Neuronal stem cell (in vitro differentiated cells): ENCODE data around the gene CHST14.
A peak's percentile ranks its signal among the peaks of the same experiment; 100 is the strongest.

Experiments used
- DNase-seq: peaks from one replicate; pipeline ENCODE4 v3.0.0-alpha.2; 2013; ENCODE audit warnings: low spot score
- H2AFZ ChIP-seq: one replicate; pipeline ENCODE4 v1.6.1; 2013; ENCODE audit warnings: mild to moderate bottlenecking, low read length, inconsistent platforms
- H2AK5ac ChIP-seq: 2 replicates; pipeline ENCODE4 v1.6.1; 2013; ENCODE audit warnings: low read depth, mild to moderate bottlenecking, inconsistent platforms, low read length, moderate library complexity, mixed read lengths
- H2BK120ac ChIP-seq: 2 replicates; pipeline ENCODE4 v1.6.1; 2013; ENCODE audit warnings: low read depth, mild to moderate bottlenecking, inconsistent platforms, low read length, moderate library complexity, mixed read lengths
- H2BK12ac ChIP-seq: one replicate; pipeline ENCODE4 v1.6.1; 2013; ENCODE audit warnings: low read length, inconsistent platforms
- H2BK15ac ChIP-seq: 2 replicates; pipeline ENCODE4 v1.6.1; 2013; ENCODE audit warnings: mild to moderate bottlenecking, low read length, inconsistent platforms, mixed read lengths
- H2BK5ac ChIP-seq: one replicate; pipeline ENCODE4 v1.6.1; 2013; ENCODE audit warnings: inconsistent platforms, mild to moderate bottlenecking, low read length, moderate library complexity
- H3K14ac ChIP-seq: one replicate; pipeline ENCODE4 v1.6.1; 2013; ENCODE audit warnings: low read length, inconsistent platforms
- H3K18ac ChIP-seq: 2 replicates; pipeline ENCODE4 v1.6.1; 2013; ENCODE audit warnings: low read length, inconsistent platforms
- H3K23ac ChIP-seq: 2 replicates; pipeline ENCODE4 v1.6.1; 2013; ENCODE audit warnings: low read depth, mild to moderate bottlenecking, mixed read lengths, low read length, inconsistent platforms; ENCODE audit not compliant: poor library complexity
- H3K27ac ChIP-seq: replicated peaks from 3 replicates; pipeline ENCODE4 v1.5.1; 2013; ENCODE audit warnings: low read length, inconsistent platforms
- H3K27me3 ChIP-seq, 3 experiments: 2 replicates each; pipeline ENCODE4 v1.6.1; 2013; ENCODE audit warnings: low read length in 3 of 3, mild to moderate bottlenecking in 2 of 3, inconsistent platforms in 1 of 3, low read depth in 1 of 3, mixed read lengths in 1 of 3, moderate library complexity in 1 of 3; ENCODE audit not compliant: control insufficient read depth in 3 of 3, insufficient read depth in 3 of 3
- H3K36me3 ChIP-seq, 2 donors: replicated peaks in 1 of 2; 2 replicates each; pipeline ENCODE4 v1.6.1; 2013; ENCODE audit warnings: low read length in 2 of 2; ENCODE audit not compliant: control insufficient read depth in 2 of 2, insufficient read depth in 2 of 2
- H3K4ac ChIP-seq: 2 replicates; pipeline ENCODE4 v1.6.1; 2013; ENCODE audit warnings: inconsistent platforms, mild to moderate bottlenecking, low read length, moderate library complexity
- H3K4me1 ChIP-seq, 2 donors: 1 replicate in 1 of 2; 2 replicates in 1 of 2; pipeline ENCODE4 v1.6.1; 2013; ENCODE audit warnings: low read length in 2 of 2, low read depth in 1 of 2; ENCODE audit not compliant: control insufficient read depth in 2 of 2, insufficient read depth in 1 of 2
- H3K4me2 ChIP-seq: one replicate; pipeline ENCODE4 v1.6.1; 2013; ENCODE audit warnings: mild to moderate bottlenecking, low read length, inconsistent platforms; ENCODE audit not compliant: insufficient read depth, poor library complexity, severe bottlenecking
- H3K4me3 ChIP-seq, 2 donors: 2 replicates each; pipeline ENCODE4 v1.5.1; 2013; ENCODE audit warnings: low read length in 2 of 2, mild to moderate bottlenecking in 2 of 2, inconsistent platforms in 1 of 2, moderate library complexity in 1 of 2
- H3K79me1 ChIP-seq: one replicate; pipeline ENCODE4 v1.6.1; 2013; ENCODE audit warnings: low read depth, mild to moderate bottlenecking, inconsistent platforms, low read length, moderate library complexity
- H3K9ac ChIP-seq: one replicate; pipeline ENCODE4 v1.6.1; 2013; ENCODE audit warnings: mild to moderate bottlenecking, low read depth, low read length, inconsistent platforms; ENCODE audit not compliant: poor library complexity
- H3K9me3 ChIP-seq, 2 donors: replicated peaks in 1 of 2; 2 replicates each; pipeline versions ENCODE3 to v1.6.1; 2013; ENCODE audit warnings: low read length in 2 of 2, mild to moderate bottlenecking in 2 of 2, inconsistent platforms in 1 of 2, low read depth in 1 of 2, mixed read lengths in 1 of 2, moderate library complexity in 1 of 2; ENCODE audit not compliant: control insufficient read depth in 2 of 2, insufficient read depth in 1 of 2
- H4K8ac ChIP-seq: one replicate; pipeline ENCODE4 v1.6.1; 2013; ENCODE audit warnings: low read depth, mild to moderate bottlenecking, inconsistent platforms, low read length, moderate library complexity
- H4K91ac ChIP-seq: one replicate; pipeline ENCODE4 v1.6.1; 2013; ENCODE audit warnings: low read length, low read depth, mild to moderate bottlenecking, inconsistent platforms; ENCODE audit not compliant: poor library complexity
- WGBS, 2 donors: extraction: QIAGEN DNeasy Blood & Tissue Kit; methylation state at CpG; one replicate each; pipeline ENCODE4 v1.1.7; 2013; ENCODE audit warnings: missing lambda C conversion rate in 2 of 2, mixed read lengths in 1 of 2; ENCODE audit not compliant: insufficient read length in 2 of 2, insufficient replicate concordance in 1 of 2; ENCODE audit errors: extremely low coverage in 2 of 2; 5-methylcytosine and 5-hydroxymethylcytosine counted together

CHST14 gene

DNA sequence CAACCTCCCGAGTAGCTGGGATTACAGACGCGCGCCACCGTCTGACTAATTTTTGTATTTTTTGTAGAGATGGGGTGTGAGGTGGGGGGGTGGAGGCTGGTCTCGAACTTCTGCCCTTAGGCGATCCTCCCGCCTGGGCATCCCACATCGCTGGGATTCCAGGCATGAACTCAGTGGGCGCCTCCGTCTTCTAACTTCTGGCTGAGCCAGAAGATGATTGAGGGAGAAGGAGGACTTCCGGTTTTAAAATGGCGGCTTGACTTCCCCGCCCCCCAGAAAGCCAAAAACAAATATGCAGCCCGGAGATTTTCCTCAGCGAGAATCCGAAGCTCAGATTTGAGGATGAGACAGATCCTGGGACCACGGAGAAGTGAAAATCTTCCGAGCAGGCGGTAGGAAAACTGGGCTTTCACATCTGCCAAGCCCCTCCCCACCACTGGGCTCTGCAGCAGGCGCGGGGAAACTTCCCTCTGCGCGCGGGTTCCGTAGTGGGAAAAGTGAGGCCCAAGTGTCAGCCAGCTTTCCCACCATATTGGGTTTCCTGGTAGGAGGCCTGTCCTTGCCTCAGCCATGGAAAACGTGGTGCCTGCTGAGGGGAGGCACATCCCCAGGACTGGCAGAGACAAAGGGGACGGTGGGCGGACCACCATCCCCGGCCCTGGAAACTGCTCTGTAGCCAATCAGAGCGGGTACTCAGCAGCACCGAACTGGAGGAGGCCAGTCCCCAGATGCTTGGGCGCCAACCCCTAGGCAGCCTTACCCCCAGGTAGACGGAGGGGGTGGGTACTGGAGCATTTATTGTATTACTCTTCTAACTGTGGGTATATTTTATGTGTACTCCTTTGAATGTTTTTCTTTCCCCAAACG, 17.3 kb downstream of the CHST14 start:
- no peak overlapping the region for H3K4me2 ChIP-seq
- no peaks in the 10 kb centered on the region for H3K36me3 ChIP-seq
- no peak overlapping the region for H4K8ac ChIP-seq
- no peak overlapping the region for H2AFZ ChIP-seq
- H3K18ac ChIP-seq: no peak overlapping the region
- H2BK15ac ChIP-seq: no peak overlapping the region
- no peaks in the 10 kb centered on the region for H3K79me1 ChIP-seq
- H4K91ac ChIP-seq: no peak overlapping the region
- peak overlapping the region; percentile 10 for H2BK12ac ChIP-seq
- H3K23ac ChIP-seq: peak overlapping the region; percentile 43
- no peak overlapping the region for H2AK5ac ChIP-seq
- no peak overlapping the region for H3K14ac ChIP-seq
- H2BK120ac ChIP-seq: no peak overlapping the region
- no peak overlapping the region for H3K27ac ChIP-seq
- DNase-seq: no peak
- no peak overlapping the region for H2BK5ac ChIP-seq
- H3K4me3 ChIP-seq: no peak overlapping the region
- no peak overlapping the region for H3K4ac ChIP-seq
- no CpG with 5 or more reads among the region's 35 CpGs for WGBS, 2 donors
- H3K9me3 ChIP-seq: no peaks in the 10 kb centered on the region
- no peaks in the 10 kb centered on the region for H3K27me3 ChIP-seq
- no peaks in the 10 kb centered on the region for H3K4me1 ChIP-seq
- H3K9ac ChIP-seq: no peak overlapping the region

DNA sequence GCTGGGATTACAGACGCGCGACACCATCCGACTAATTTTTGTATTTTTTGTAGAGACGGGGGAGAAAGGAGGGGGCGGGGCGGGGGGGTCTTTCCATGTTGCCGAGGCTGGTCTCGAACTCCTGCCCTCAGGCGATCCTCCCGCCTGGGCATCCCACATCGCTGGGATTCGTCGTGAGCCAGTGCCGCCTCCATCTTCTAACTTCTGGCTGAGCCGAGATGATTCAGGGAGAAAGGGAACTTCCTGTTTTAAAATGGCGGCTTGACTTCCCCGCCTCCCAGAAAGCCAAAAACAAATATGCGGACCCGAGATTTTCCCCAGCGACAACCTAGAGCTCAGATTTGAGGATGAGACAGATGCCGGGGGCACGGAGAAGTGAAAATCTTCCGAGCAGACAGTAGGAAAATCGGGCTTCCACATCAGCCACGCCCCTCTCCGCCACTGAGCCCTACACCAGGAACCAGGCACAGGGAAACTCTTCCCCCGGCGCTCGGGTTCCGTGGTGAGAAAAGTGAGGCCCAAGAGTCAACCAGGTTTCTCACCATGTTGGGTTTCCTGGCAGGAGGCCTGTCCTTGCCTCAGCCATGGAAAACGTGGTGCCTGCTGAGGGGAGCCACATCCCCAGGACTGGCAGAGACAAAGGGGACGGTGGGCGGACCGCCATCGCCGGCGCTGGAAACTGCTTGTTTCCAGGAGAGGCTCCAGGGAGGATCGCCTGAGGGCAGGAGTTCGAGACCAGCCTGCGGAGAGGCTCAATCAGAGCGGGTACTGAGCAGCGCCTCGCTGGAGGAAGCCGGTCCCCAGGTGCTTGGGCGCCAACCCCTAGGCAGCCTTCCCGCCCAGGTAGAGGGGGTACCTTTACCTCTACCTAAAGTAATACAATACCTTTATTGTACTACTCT, 18.7 kb downstream of the CHST14 start:
- Histone ChIP-seq H3K14ac (no peak overlapping the region), H3K4me1 (peaks cover 3 to 11% of the 10 kb centered on the region in 2 donors), H3K36me3 (no peaks in the 10 kb centered on the region), H2BK12ac (no peak overlapping the region), H3K9ac (no peak overlapping the region), H3K27ac (no peak overlapping the region), H2AK5ac (no peak overlapping the region), H2BK120ac (no peak overlapping the region), H2AFZ (peak overlapping the region; percentile 49), H2BK5ac (no peak overlapping the region), H3K9me3 (no peaks in the 10 kb centered on the region), H4K8ac (no peak overlapping the region), H3K79me1 (no peaks in the 10 kb centered on the region), H3K23ac (no peak overlapping the region), H3K4me3 (no peak overlapping the region), H4K91ac (no peak overlapping the region), H3K27me3 (no peaks in the 10 kb centered on the region), H3K4me2 (no peak overlapping the region), H3K4ac (no peak overlapping the region), H3K18ac (no peak overlapping the region), H2BK15ac (no peak overlapping the region)
- DNase-seq: no peak
- WGBS, 2 donors: no CpG with 5 or more reads among the region's 47 CpGs

- H2BK120ac ChIP-seq: no peak overlapping the region
- no peak overlapping the region for H3K4ac ChIP-seq
- H3K9me3 ChIP-seq: no peaks in the 10 kb centered on the region
- no peak overlapping the region for H3K18ac ChIP-seq
- no peaks in the 10 kb centered on the region for H3K79me1 ChIP-seq
- H2AK5ac ChIP-seq: no peak overlapping the region
- no CpG with 5 or more reads among the region's 8 CpGs for WGBS, 2 donors
- no peak overlapping the region for H3K14ac ChIP-seq
- H3K27me3 ChIP-seq: peaks cover 0 to 6% (median 0%) of the 10 kb centered on the region in 3 experiments
- no peak overlapping the region for H3K23ac ChIP-seq
- no peak overlapping the region for H2AFZ ChIP-seq
- no peak overlapping the region for H2BK15ac ChIP-seq
- no peak overlapping the region for H3K27ac ChIP-seq
- H4K91ac ChIP-seq: no peak overlapping the region
- H3K9ac ChIP-seq: no peak overlapping the region
- H3K4me1 ChIP-seq: peaks cover 3 to 11% of the 10 kb centered on the region in 2 donors
- no peaks in the 10 kb centered on the region for H3K36me3 ChIP-seq
- H3K4me3 ChIP-seq: no peak overlapping the region
- H3K4me2 ChIP-seq: no peak overlapping the region
- no peak overlapping the region for H4K8ac ChIP-seq
- no peak for DNase-seq
- H2BK12ac ChIP-seq: no peak overlapping the region
- H2BK5ac ChIP-seq: no peak overlapping the region
Measured at GRCh38 chr15:40493089-40493840, 22.5 kb downstream of the CHST14 start.
